ENCODE results near the gene KCNK7.

DNA sequence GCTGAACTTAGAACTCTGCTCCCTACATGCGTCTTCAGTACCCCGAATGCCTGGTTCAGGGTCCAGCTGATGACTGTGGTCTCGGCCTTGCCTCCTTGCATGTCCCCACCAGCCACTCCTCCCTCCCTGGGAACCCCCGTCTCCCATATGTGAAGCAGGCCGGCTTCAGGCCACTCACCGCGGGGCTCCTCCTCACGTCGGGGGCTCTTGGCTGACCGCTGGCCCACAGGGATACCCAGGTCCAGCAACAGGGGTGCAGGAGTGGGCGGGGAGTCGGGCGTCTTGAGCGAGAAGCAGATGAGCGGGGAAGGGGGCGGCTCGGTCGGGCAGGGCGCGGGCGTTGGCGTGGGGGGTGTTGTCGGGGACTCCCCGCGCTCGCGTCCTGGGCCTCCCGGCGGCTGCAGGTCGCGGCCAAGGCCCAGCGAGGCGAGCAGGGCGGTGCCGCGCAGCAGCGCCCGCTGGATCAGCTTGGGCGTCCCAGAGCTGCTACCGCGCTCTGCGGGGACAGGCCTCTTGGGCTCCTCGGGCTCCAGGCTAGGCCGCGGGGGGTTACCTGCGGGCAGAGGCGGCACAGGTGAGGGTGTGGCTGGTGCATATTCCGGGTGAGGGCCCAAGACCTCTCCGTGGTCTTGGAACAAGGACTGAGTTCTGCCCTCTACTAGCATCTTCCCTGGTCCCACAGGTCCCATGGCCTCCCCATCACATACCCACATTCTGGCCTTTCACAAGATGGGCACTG is 3.8 kb upstream of the KCNK7 start:
- TF ChIP-seq EZH2 (IDR thresholded peaks at IDR 0.05; ENCODE audit: low read length, unreplicated experiment), result no peak
- TF ChIP-seq, protein P1, sequence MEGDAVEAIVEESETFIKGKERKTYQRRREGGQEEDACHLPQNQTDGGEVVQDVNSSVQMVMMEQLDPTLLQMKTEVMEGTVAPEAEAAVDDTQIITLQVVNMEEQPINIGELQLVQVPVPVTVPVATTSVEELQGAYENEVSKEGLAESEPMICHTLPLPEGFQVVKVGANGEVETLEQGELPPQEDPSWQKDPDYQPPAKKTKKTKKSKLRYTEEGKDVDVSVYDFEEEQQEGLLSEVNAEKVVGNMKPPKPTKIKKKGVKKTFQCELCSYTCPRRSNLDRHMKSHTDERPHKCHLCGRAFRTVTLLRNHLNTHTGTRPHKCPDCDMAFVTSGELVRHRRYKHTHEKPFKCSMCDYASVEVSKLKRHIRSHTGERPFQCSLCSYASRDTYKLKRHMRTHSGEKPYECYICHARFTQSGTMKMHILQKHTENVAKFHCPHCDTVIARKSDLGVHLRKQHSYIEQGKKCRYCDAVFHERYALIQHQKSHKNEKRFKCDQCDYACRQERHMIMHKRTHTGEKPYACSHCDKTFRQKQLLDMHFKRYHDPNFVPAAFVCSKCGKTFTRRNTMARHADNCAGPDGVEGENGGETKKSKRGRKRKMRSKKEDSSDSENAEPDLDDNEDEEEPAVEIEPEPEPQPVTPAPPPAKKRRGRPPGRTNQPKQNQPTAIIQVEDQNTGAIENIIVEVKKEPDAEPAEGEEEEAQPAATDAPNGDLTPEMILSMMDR (conservative IDR thresholded peaks at IDR 0.05; ENCODE audit: low read depth, low read length), result no peak
- TF ChIP-seq EZH2phosphoT487 (IDR thresholded peaks at IDR 0.05; ENCODE audit: borderline replicate concordance, low read length), result no peak
